ENCODE data around the gene GORAB. TPM values are rescaled to one million over a fixed set of nuclear protein-coding genes. Genes with fewer than 3 reads are reported as not detected.

The GORAB gene
- total RNA-seq, 1 donor from 2014 or later, result 6.1 TPM

DNA sequence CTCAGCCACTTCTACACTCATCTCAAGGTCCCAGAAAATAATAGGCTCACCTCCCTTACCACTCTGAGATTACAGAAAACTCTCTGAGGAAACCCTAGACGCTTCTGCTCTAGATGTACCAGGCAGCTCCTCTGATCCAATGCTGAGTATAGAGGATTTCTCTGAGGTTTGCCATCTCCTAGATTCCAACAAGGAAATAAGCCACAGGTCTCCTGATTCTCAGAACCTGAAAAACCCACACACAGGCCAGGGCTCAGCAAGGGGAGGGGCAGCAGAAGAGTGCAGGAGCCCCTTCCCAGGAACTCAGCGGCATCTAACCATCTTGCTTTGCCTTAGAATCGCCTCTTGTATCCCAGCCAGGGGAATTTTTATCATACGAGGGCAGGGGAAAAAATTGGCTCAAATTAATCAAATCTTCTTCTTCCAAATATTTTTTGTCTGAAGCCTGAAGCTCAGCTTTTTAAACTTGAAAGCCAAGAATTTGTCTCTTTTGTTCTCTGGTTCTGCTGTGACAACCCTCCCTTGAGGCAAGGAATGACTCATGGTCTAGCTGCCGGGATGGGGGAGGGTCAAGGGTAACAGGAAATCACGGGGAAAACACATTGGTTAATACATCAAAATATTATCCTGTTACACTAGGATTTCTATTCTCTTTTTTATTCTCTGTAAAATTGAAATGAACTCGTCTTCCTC lies 30.8 kb downstream of the GORAB start:
- TF ChIP-seq CTCF (IDR thresholded peaks at IDR 0.05; ENCODE audit: insufficient read depth, low read length, severe bottlenecking), result no peak
- Histone ChIP-seq H3K36me3 (ENCODE audit: control insufficient read depth, insufficient read depth, low read length) (no peaks in the 10 kb centered on the region), H3K27me3 (ENCODE audit: control insufficient read depth, insufficient read depth, low read length) (no peaks in the 10 kb centered on the region), H3K4me3 (ENCODE audit: low read depth, low read length) (no peak overlapping the region)
- no peak for FAIRE-seq
- DNase-seq (ENCODE audit: low read depth), result peak; percentile 89

- no peak for TF ChIP-seq CTCF (IDR thresholded peaks at IDR 0.05; ENCODE audit: insufficient read depth, low read length, severe bottlenecking)
- Histone ChIP-seq H3K36me3 (ENCODE audit: control insufficient read depth, insufficient read depth, low read length) (no peaks in the 10 kb centered on the region), H3K4me3 (ENCODE audit: low read depth, low read length) (no peak overlapping the region), H3K27me3 (ENCODE audit: control insufficient read depth, insufficient read depth, low read length) (no peaks in the 10 kb centered on the region)
- no peak for DNase-seq (ENCODE audit: low read depth)
- FAIRE-seq, result no peak
These were observed 35.2 kb downstream of the GORAB start for GRCh38 chr1:170567214-170567613.

GRCh38 chr1:170568197-170568596 lies 36.2 kb downstream of the GORAB start:
- no peak for TF ChIP-seq CTCF (IDR thresholded peaks at IDR 0.05; ENCODE audit: insufficient read depth, low read length, severe bottlenecking)
- Histone ChIP-seq H3K4me3 (ENCODE audit: low read depth, low read length) (no peak overlapping the region), H3K36me3 (ENCODE audit: control insufficient read depth, insufficient read depth, low read length) (no peaks in the 10 kb centered on the region), H3K27me3 (ENCODE audit: control insufficient read depth, insufficient read depth, low read length) (no peaks in the 10 kb centered on the region)
- FAIRE-seq (no peak), DNase-seq (ENCODE audit: low read depth) (no peak)

DNA sequence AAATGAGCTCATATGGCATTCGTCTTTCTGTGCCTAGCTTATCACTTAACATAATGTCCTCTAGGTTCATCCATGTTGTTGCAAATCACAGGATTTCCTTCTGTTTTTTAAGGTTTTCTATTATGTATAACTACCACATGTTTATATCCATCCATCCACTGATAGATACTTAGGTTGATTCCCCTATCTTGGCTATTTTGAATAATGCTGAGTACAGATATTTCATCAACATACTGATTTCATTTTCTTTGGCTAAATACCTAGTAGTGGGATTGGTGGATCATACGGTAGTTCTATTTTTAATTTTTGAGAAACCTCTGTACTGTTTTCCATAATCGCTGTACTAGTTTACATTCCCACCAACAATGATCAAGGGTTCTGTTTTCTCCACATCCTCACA lies 45.0 kb downstream of the GORAB start:
- TF ChIP-seq CTCF (IDR thresholded peaks at IDR 0.05; ENCODE audit: insufficient read depth, low read length, severe bottlenecking), result no peak
- no peak for FAIRE-seq

GRCh38 chr1:170578359-170578758 lies 46.4 kb downstream of the GORAB start:
- TF ChIP-seq CTCF (IDR thresholded peaks at IDR 0.05; ENCODE audit: insufficient read depth, low read length, severe bottlenecking), result no peak
- H3K36me3 ChIP-seq (ENCODE audit: control insufficient read depth, insufficient read depth, low read length), result no peaks in the 10 kb centered on the region
- FAIRE-seq (no peak), DNase-seq (ENCODE audit: low read depth) (no peak)
- no peaks in the 10 kb centered on the region for H3K27me3 ChIP-seq (ENCODE audit: control insufficient read depth, insufficient read depth, low read length)
- H3K4me3 ChIP-seq (ENCODE audit: low read depth, low read length), result no peak overlapping the region

More for the DNA sequence above, 45.0 kb downstream of the GORAB start:
- no peak overlapping the region for H3K4me3 ChIP-seq (ENCODE audit: low read depth, low read length)
- no peaks in the 10 kb centered on the region for H3K36me3 ChIP-seq (ENCODE audit: control insufficient read depth, insufficient read depth, low read length)
- no peaks in the 10 kb centered on the region for H3K27me3 ChIP-seq (ENCODE audit: control insufficient read depth, insufficient read depth, low read length)
- DNase-seq (ENCODE audit: low read depth), result no peak

Data from bronchial epithelial cell (primary cell).